Thyroid gland (tissue), 4 donors: Measurements from ENCODE around the gene ARID3A. TPM values are rescaled to one million over a fixed set of nuclear protein-coding genes. Genes with fewer than 3 reads are reported as not detected.

Source experiments
- DNase-seq, 2 donors: peaks; one replicate each; pipeline ENCODE4 v3.0.0-alpha.2; 2019
- H3K27ac ChIP-seq, 3 donors: fragments of 200-600 bp; sonication (generic); 1 replicate in 2 of 3; 2 replicates in 1 of 3; pipeline ENCODE4 v1.5.1; 2016 to 2019; ENCODE audit warnings: mild to moderate bottlenecking in 1 of 3, moderate library complexity in 1 of 3
- H3K27me3 ChIP-seq: fragments of 200-600 bp; sonication (generic); one replicate; pipeline ENCODE4 v1.5.1; 2019
- H3K36me3 ChIP-seq, 2 donors: fragments of 200-600 bp; sonication (generic); one replicate each; pipeline ENCODE4 v1.5.1; 2016 to 2019
- H3K4me1 ChIP-seq, 2 donors: fragments of 200-600 bp; sonication (generic); one replicate each; pipeline ENCODE4 v1.5.1; 2017 to 2019
- H3K4me3 ChIP-seq, 3 donors: fragments of 200-600 bp; sonication (generic); replicated peaks in 1 of 3; 1 replicate in 2 of 3; 2 replicates in 1 of 3; pipeline ENCODE4 v1.5.1; 2016; ENCODE audit warnings: mild to moderate bottlenecking in 1 of 3
- H3K9me3 ChIP-seq: fragments of 200-600 bp; sonication (generic); one replicate; pipeline ENCODE4 v1.5.1; 2017
- CTCF ChIP-seq, 6 experiments: fragments of 200-600 bp in 3 of 6; fragments of 450-650 bp in 3 of 6; sonication (generic) in 3 of 6; IDR thresholded peaks; one replicate each; pipeline ENCODE4 v1.5.1; 2016 to 2019; ENCODE audit warnings: antibody characterized with exemption in 6 of 6, mild to moderate bottlenecking in 2 of 6, inconsistent platforms in 1 of 6, moderate library complexity in 1 of 6
- POLR2A ChIP-seq, 2 donors: fragments of 450-650 bp; IDR thresholded peaks; one replicate each; pipeline ENCODE4 v1.6.1; 2017; ENCODE audit warnings: antibody characterized with exemption in 2 of 2, mild to moderate bottlenecking in 2 of 2, moderate library complexity in 1 of 2
- WGBS, 2 donors: methylation state at CpG; one replicate each; pipeline ENCODE4 v1.1.5; 2017; 5-methylcytosine and 5-hydroxymethylcytosine counted together
- intact Hi-C: fragments of 100-400 bp; cut with DNase I; formaldehyde crosslinking; loops from one replicate; pipeline ENCODE4 v1.15.1; 2023
- total RNA-seq, 4 donors: library from RNA; depleted of rRNA; stranded (reverse); fragments of >200 nt; gene quantifications; one replicate each; pipeline ENCODE4 v1.2.3, GENCODE V29; 2016

ARID3A gene
- total RNA-seq, 4 donors from 2014 or later = 2.6 to 7.7 (median 3.9) TPM

- no peak for DNase-seq
- intact Hi-C loops = no loop called here
- Histone ChIP-seq H3K27ac (peak overlapping the region in 1 of 3 donors; percentile 33), H3K36me3 (peaks cover 5 to 14% of the 10 kb centered on the region in 2 donors), H3K27me3 (no peaks in the 10 kb centered on the region), H3K4me1 (peaks cover 35 to 50% of the 10 kb centered on the region in 2 donors), H3K9me3 (no peaks in the 10 kb centered on the region), H3K4me3 (no peak overlapping the region)
- WGBS, 2 donors = 79 to 81% methylated on average over 17 to 20 of the region's 24 CpGs
- no peak for TF ChIP-seq CTCF (IDR thresholded peaks at IDR 0.05)
- no peak for TF ChIP-seq POLR2A (IDR thresholded peaks at IDR 0.05)
Observed at GRCh38 chr19:1017115-1017905, 91.5 kb downstream of the ARID3A start.

- WGBS, 2 donors = 56 to 92% methylated on average over 5 to 7 of the region's 9 CpGs
- H3K27ac ChIP-seq = no peak overlapping the region
Observed at GRCh38 chr19:1017906-1018305, 92.1 kb downstream of the ARID3A start.

GRCh38 chr19:1018393-1018792, 92.6 kb downstream of the ARID3A start:
- Histone ChIP-seq H3K9me3 (no peaks in the 10 kb centered on the region), H3K27ac (no peak overlapping the region), H3K27me3 (no peaks in the 10 kb centered on the region), H3K4me1 (peaks cover 43 to 58% of the 10 kb centered on the region in 2 donors), H3K4me3 (no peak overlapping the region), H3K36me3 (peaks cover 0 to 6% of the 10 kb centered on the region in 2 donors)
- DNase-seq = no peak
- intact Hi-C loops = no loop called here
- 86 to 89% methylated on average over 5 of the region's 5 CpGs for WGBS, 2 donors
- TF ChIP-seq CTCF (IDR thresholded peaks at IDR 0.05) (no peak), POLR2A (IDR thresholded peaks at IDR 0.05) (no peak)

More at GRCh38 chr19:1017906-1018305, 92.1 kb downstream of the ARID3A start:
- no peaks in the 10 kb centered on the region for H3K27me3 ChIP-seq
- DNase-seq = no peak
- H3K4me3 ChIP-seq = no peak overlapping the region
- intact Hi-C loops = no loop called here
- H3K9me3 ChIP-seq = no peaks in the 10 kb centered on the region
- no peak for TF ChIP-seq CTCF (IDR thresholded peaks at IDR 0.05)
- no peak for TF ChIP-seq POLR2A (IDR thresholded peaks at IDR 0.05)
- H3K36me3 ChIP-seq = peaks cover 0 to 8% of the 10 kb centered on the region in 2 donors
- peaks cover 39 to 54% of the 10 kb centered on the region in 2 donors for H3K4me1 ChIP-seq

GRCh38 chr19:1018932-1019615, 93.2 kb downstream of the ARID3A start:
- WGBS, 2 donors = 60 to 67% methylated on average over 6 to 11 of the region's 17 CpGs

More at GRCh38 chr19:1018932-1019615, 93.2 kb downstream of the ARID3A start:
- Histone ChIP-seq H3K4me3 (peak overlapping the region in 1 of 3 donors; percentile 87), H3K27ac (peak overlapping the region in 1 of 3 donors; percentile 44), H3K36me3 (no peaks in the 10 kb centered on the region), H3K27me3 (no peaks in the 10 kb centered on the region), H3K9me3 (no peaks in the 10 kb centered on the region), H3K4me1 (peaks cover 43 to 63% of the 10 kb centered on the region in 2 donors)
- DNase-seq = no peak
- intact Hi-C loops = no loop called here
- TF ChIP-seq CTCF (IDR thresholded peaks at IDR 0.05) = no peak
- no peak for TF ChIP-seq POLR2A (IDR thresholded peaks at IDR 0.05)
